ENCODE data around the gene ACSF3.

DNA sequence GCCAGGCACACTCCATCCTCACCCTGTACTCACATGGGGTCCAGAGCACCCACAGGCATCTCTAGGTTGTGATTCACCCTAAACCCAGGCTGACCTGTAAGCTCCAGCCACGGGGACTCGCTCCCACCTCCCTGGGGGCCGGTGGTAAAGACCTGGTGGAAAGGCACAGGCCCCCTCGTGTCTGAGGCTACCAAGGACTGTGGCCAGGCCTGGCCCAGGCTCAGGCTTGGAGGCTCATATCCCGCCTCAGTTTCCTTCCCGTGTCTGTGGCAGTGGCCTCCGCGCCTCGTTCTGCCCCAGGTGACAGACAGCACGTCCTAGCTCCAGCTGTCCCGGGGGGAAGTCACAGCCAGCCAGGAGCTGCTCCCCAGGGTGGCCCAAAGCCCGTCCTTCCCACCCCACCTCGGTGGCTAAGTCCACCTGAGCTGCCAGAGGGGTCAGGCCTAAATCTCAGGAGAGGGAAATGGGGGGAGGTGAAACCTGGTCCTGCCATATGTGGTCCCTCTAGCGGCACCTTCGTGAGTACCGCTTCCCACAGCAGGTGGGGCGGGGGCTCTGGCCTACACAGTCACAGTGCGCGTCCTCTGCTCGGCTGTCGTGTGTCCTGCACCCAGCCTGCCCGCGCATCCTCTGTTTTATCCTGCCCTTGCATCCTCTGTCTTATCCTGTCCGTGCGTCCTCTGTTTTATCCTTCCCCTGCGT is 90.5 kb downstream of the ACSF3 start:
- no peak for TF ChIP-seq POLR2A (IDR thresholded peaks at IDR 0.05)
- TF ChIP-seq, protein P1, sequence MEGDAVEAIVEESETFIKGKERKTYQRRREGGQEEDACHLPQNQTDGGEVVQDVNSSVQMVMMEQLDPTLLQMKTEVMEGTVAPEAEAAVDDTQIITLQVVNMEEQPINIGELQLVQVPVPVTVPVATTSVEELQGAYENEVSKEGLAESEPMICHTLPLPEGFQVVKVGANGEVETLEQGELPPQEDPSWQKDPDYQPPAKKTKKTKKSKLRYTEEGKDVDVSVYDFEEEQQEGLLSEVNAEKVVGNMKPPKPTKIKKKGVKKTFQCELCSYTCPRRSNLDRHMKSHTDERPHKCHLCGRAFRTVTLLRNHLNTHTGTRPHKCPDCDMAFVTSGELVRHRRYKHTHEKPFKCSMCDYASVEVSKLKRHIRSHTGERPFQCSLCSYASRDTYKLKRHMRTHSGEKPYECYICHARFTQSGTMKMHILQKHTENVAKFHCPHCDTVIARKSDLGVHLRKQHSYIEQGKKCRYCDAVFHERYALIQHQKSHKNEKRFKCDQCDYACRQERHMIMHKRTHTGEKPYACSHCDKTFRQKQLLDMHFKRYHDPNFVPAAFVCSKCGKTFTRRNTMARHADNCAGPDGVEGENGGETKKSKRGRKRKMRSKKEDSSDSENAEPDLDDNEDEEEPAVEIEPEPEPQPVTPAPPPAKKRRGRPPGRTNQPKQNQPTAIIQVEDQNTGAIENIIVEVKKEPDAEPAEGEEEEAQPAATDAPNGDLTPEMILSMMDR (IDR thresholded peaks at IDR 0.05), result no peak

Measured in testis (tissue), 2 donors.